Activated T-cell treated with anti-CD3 and anti-CD28 coated beads, Interleukin-2, amount 50 U/mL, for 4 hours (primary cell): ENCODE data around the gene FUCA1. TPM values are rescaled to one million over a fixed set of nuclear protein-coding genes. Genes with fewer than 3 reads are reported as not detected.

Experiments used
- ATAC-seq, 2 donors: fragments of 200-7000 bp; cut with Tn5 transposase; one replicate each; pipeline ENCODE4 v1.10.0; 2021
- DNase-seq: peaks from one replicate; pipeline ENCODE4 v3.0.0-alpha.2; 2020
- H3K27me3 Mint-ChIP-seq: one replicate; pipeline ENCODE4 v1.8.0; 2021; ENCODE audit warnings: low read depth, mixed read lengths
- H3K36me3 Mint-ChIP-seq: one replicate; pipeline ENCODE4 v1.8.0; 2022; ENCODE audit warnings: mixed read lengths; ENCODE audit not compliant: insufficient read depth
- H3K4me1 Mint-ChIP-seq: one replicate; pipeline ENCODE4 v1.8.0; 2021; ENCODE audit warnings: low read depth, mixed read lengths
- H3K4me3 Mint-ChIP-seq: one replicate; pipeline ENCODE4 v1.8.0; 2021; ENCODE audit warnings: mild to moderate bottlenecking, moderate library complexity, mixed read lengths
- H3K9me3 Mint-ChIP-seq: one replicate; pipeline ENCODE4 v1.8.0; 2021; ENCODE audit warnings: mixed read lengths
- total RNA-seq, 3 donors: library from RNA; stranded (reverse); gene quantifications; one replicate each; pipeline ENCODE4 v1.2.1, GENCODE V29; 2021

The FUCA1 gene
- 1 to 10 TPM; 4.8 to 6.0 (median 5.5) TPM for total RNA-seq

DNA sequence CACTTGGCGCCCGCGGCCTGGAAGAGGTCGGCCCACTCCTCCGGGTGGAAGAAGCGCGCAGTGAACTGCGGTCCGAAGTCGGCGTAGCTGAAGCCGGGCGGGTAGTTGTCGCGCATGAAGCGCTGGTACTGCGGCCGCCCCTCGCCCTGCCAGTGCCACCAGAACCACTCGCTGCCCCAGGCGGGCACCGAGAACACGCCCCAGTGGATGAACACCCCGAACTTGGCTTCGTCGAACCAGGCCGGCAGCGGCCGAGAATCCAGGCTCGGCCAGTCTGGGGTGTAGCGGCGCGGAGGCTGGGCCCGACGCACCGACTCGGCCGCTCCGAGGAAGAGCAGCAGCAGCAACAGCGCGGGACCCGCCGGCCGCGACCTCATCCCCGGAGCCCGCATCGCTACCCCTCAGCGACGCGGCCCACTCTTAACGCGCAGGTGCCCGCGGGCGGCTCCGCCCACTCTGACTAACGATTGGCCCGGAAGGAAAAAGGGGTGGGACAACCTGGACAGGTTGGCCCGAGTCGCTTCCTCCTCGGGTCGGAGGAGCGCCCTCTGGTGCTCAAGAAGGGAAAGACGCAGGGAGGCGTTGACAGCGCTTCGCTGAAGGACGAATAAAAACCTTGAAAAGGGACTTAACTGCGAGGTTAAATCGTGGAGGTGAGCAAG, at the start of gene FUCA1:
FUCA1 (minus strand) TSS at position 396 of the 662 bp plus-strand sequence; CDS start at position 392, 4 bp downstream.
- H3K36me3 Mint-ChIP-seq = no peaks in the 10 kb centered on the region
- DNase-seq (peak; percentile 94), ATAC-seq (peak; percentile 99 to 100)
- H3K4me3 Mint-ChIP-seq = peak within 1 kb of the TSS; percentile 84
- no peaks in the 10 kb centered on the region for H3K27me3 Mint-ChIP-seq
- peaks cover 21% of the 10 kb centered on the region for H3K4me1 Mint-ChIP-seq
- no peaks in the 10 kb centered on the region for H3K9me3 Mint-ChIP-seq

GRCh38 chr1:23916209-23917131, 48.4 kb upstream of the FUCA1 start:
- Mint-ChIP-seq H3K27me3 (no peaks in the 10 kb centered on the region), H3K36me3 (no peaks in the 10 kb centered on the region), H3K4me1 (peaks cover 30% of the 10 kb centered on the region), H3K4me3 (no peak overlapping the region), H3K9me3 (no peaks in the 10 kb centered on the region)
- DNase-seq (peak; percentile 39), ATAC-seq (peak; percentile 88 to 93)

DNA sequence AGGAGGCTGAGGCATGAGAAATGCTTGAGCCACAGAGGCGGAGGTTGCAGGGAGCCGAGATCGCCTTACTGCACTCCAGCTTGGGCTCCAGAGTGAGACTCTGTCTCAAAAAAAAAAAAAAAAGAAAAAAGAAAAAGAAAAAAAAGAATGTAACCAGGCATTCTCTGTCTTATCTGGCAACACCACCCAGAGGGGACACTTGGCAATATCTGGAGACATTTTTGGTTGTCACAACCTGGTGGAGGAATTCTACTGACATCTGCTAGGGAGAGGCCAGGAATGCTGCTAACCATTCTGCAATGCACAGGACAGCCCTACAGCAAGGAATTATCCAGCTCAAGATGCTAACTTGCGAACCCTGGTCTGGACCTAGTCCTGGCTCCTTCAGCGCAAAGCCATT, 47.4 kb upstream of the FUCA1 start:
- Mint-ChIP-seq H3K36me3 (no peaks in the 10 kb centered on the region), H3K9me3 (no peaks in the 10 kb centered on the region), H3K4me1 (peaks cover 38% of the 10 kb centered on the region), H3K27me3 (no peaks in the 10 kb centered on the region), H3K4me3 (no peak overlapping the region)
- DNase-seq (no peak), ATAC-seq (no peak)

- no peak overlapping the region for H3K4me3 Mint-ChIP-seq
- ATAC-seq = no peak
- H3K4me1 Mint-ChIP-seq = peaks cover 41% of the 10 kb centered on the region
- no peaks in the 10 kb centered on the region for H3K36me3 Mint-ChIP-seq
- DNase-seq = no peak
- no peaks in the 10 kb centered on the region for H3K27me3 Mint-ChIP-seq
- no peaks in the 10 kb centered on the region for H3K9me3 Mint-ChIP-seq
Observed at GRCh38 chr1:23914921-23915320, 46.8 kb upstream of the FUCA1 start.

GRCh38 chr1:23913212-23913880, 45.3 kb upstream of the FUCA1 start, which contains the start of gene CNR2:
TSS of gene CNR2 (minus strand) at chr1:23913362. CDS start at chr1:23875617, 37,745 bp downstream.
- no peaks in the 10 kb centered on the region for H3K9me3 Mint-ChIP-seq
- H3K4me1 Mint-ChIP-seq = peaks cover 51% of the 10 kb centered on the region
- H3K36me3 Mint-ChIP-seq = no peaks in the 10 kb centered on the region
- ATAC-seq (no peak), DNase-seq (no peak)
- H3K4me3 Mint-ChIP-seq = peak within 1 kb of the TSS; percentile 57
- peaks cover 4% of the 10 kb centered on the region for H3K27me3 Mint-ChIP-seq

DNA sequence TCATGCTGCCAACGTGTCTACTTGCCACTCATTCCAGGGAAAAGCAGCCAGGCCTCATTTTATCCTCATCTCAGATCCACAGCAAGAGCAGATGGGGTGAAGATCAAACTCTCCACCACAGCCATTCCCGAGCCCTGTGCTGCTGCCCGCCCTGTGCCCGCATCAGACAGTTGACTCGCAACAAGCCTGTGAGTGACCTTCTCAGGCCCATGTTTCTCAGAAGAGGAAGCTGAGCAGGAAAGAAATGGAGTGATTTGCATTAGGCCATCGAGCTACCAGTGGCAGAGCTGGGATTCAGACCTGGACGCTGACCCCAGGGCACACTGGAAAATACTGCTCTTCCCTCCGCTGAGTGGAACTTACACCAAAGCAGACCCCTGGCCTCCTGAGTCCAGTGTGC, 43.8 kb upstream of the FUCA1 start:
- peaks cover 51% of the 10 kb centered on the region for H3K4me1 Mint-ChIP-seq

GRCh38 chr1:23910553-23911246, 42.6 kb upstream of the FUCA1 start:
- H3K36me3 Mint-ChIP-seq = no peaks in the 10 kb centered on the region
- H3K4me3 Mint-ChIP-seq = no peak overlapping the region
- no peaks in the 10 kb centered on the region for H3K9me3 Mint-ChIP-seq
- DNase-seq (no peak), ATAC-seq (no peak)
- H3K4me1 Mint-ChIP-seq = peaks cover 51% of the 10 kb centered on the region
- H3K27me3 Mint-ChIP-seq = peaks cover 8% of the 10 kb centered on the region

More for the DNA sequence above, 43.8 kb upstream of the FUCA1 start:
- no peaks in the 10 kb centered on the region for H3K9me3 Mint-ChIP-seq
- DNase-seq (no peak), ATAC-seq (no peak)
- H3K4me3 Mint-ChIP-seq = peak overlapping the region; percentile 57
- no peaks in the 10 kb centered on the region for H3K36me3 Mint-ChIP-seq
- peaks cover 4% of the 10 kb centered on the region for H3K27me3 Mint-ChIP-seq

DNA sequence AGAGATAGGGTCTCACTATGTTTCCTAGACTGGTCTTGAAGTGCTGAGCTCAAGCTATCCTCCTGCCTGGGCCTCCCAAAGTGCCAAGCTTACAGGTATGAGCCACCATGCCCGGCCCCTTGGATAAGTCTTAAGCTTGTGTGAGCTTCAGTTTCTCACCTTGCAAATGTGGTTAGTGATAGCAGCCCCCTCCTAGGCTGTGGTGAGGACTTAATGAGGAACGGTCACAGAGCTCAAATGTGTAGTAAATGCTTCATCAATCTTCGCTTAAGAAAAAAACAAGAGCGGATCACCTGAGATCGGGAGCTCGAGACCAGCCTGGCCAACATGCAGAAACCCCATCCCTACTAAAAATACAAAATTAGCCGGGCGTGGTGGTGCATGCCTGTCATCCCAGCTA, 42.1 kb upstream of the FUCA1 start:
- ATAC-seq (no peak), DNase-seq (no peak)
- Mint-ChIP-seq H3K4me3 (no peak overlapping the region), H3K36me3 (no peaks in the 10 kb centered on the region), H3K9me3 (no peaks in the 10 kb centered on the region), H3K4me1 (peaks cover 51% of the 10 kb centered on the region), H3K27me3 (peaks cover 8% of the 10 kb centered on the region)

GRCh38 chr1:23909412-23909811, 41.3 kb upstream of the FUCA1 start:
- Mint-ChIP-seq H3K27me3 (peaks cover 8% of the 10 kb centered on the region), H3K4me1 (peaks cover 49% of the 10 kb centered on the region), H3K36me3 (no peaks in the 10 kb centered on the region), H3K4me3 (peak overlapping the region; percentile 28), H3K9me3 (no peaks in the 10 kb centered on the region)
- DNase-seq = no peak
- no peak for ATAC-seq

- ATAC-seq (peak; percentile 26 to 35), DNase-seq (no peak)
- peaks cover 45% of the 10 kb centered on the region for H3K4me1 Mint-ChIP-seq
- no peaks in the 10 kb centered on the region for H3K36me3 Mint-ChIP-seq
- peak overlapping the region; percentile 28 for H3K4me3 Mint-ChIP-seq
- H3K27me3 Mint-ChIP-seq = peaks cover 9% of the 10 kb centered on the region
- no peaks in the 10 kb centered on the region for H3K9me3 Mint-ChIP-seq
Observed at GRCh38 chr1:23908453-23909341, 40.6 kb upstream of the FUCA1 start.

GRCh38 chr1:23906731-23907130, 38.6 kb upstream of the FUCA1 start:
- Mint-ChIP-seq H3K4me1 (peaks cover 26% of the 10 kb centered on the region), H3K9me3 (no peaks in the 10 kb centered on the region), H3K4me3 (no peak overlapping the region), H3K27me3 (peaks cover 13% of the 10 kb centered on the region), H3K36me3 (no peaks in the 10 kb centered on the region)
- DNase-seq = no peak
- ATAC-seq = no peak

DNA sequence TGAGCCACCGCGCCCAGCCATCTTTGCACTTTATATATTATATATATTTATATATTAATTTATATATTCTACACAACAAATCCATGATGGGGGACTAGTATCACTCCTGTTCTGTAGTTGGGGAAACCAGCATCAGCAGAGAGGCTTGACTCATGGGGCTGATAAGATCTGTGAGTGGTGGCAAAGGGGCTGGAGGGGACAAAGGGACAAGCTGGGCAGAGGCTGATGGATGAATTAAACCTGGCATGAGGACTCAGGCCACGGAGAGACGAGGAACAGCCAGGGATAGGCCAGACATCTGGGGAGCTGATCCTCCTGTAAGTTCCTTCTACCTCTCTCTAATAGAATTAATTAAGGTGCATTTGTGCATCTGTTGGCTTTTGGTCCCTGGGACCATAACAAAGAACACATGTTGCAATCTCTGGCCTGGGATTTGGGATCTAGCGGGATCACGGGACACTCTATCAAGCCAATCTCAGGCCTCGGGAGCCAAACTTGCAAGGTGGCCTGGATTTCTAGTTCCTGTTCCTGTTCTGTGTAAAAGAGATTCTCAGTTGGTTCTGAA, 37.5 kb upstream of the FUCA1 start:
- Mint-ChIP-seq H3K36me3 (no peaks in the 10 kb centered on the region), H3K4me1 (peaks cover 18% of the 10 kb centered on the region), H3K27me3 (peaks cover 15% of the 10 kb centered on the region), H3K4me3 (no peak overlapping the region), H3K9me3 (no peaks in the 10 kb centered on the region)
- ATAC-seq (no peak), DNase-seq (no peak)
